NT2/D1 (cell line): Measurements from ENCODE around the gene TMEM131L.

Source experiments
- SUZ12 ChIP-seq: IDR thresholded peaks from 2 replicates; pipeline ENCODE4 v1.6.1; 2011; ENCODE audit not compliant: insufficient read length, insufficient read depth; ENCODE audit errors: extremely low read depth
- YY1 ChIP-seq: IDR thresholded peaks from 2 replicates; pipeline ENCODE4 v1.6.1; 2011; ENCODE audit not compliant: insufficient read length, insufficient read depth
- ZNF274 ChIP-seq: IDR thresholded peaks from 2 replicates; pipeline ENCODE4 v1.6.1; 2011; ENCODE audit warnings: mild to moderate bottlenecking, low read depth, low read length

DNA sequence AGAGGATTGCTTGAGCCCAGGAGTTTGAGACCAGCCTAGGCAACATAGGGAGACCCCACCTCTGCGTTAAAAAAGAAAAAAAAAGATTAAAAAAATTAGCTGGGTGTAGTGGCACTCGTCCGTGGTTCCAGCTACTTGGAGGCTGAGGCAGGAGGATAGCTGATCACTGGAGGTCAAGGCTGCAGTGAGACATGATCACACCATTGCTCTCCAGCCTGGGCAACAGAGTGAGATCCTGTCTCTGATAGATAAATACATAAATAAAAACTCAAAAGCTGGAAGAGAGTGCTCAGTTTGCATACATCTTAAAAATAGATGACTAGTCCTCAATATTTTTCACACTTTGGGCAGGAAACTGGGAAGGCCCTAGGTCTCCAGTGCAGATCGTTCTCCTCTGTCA, 54.1 kb downstream of the TMEM131L start:
- TF ChIP-seq YY1 (no peak), ZNF274 (no peak), SUZ12 (no peak)
